OCI-LY7 (cell line): ENCODE results near the gene CHCHD6.

Source experiments
- EZH2phosphoT487 ChIP-seq: fragments of 200-600 bp; sonication (generic); IDR thresholded peaks from 2 replicates; pipeline ENCODE4 v1.6.1; 2018; ENCODE audit warnings: low read depth, borderline replicate concordance, mild to moderate bottlenecking, mixed run types, antibody characterized with exemption, low read length, moderate library complexity, mixed read lengths
- TF ChIP-seq, protein P1 (sequence below): fragments of 200-600 bp; sonication (generic); conservative IDR thresholded peaks from 2 replicates; pipeline ENCODE4 v1.5.1; 2014; ENCODE audit warnings: mild to moderate bottlenecking, antibody characterized with exemption, low read length, moderate library complexity, mixed read lengths

DNA sequence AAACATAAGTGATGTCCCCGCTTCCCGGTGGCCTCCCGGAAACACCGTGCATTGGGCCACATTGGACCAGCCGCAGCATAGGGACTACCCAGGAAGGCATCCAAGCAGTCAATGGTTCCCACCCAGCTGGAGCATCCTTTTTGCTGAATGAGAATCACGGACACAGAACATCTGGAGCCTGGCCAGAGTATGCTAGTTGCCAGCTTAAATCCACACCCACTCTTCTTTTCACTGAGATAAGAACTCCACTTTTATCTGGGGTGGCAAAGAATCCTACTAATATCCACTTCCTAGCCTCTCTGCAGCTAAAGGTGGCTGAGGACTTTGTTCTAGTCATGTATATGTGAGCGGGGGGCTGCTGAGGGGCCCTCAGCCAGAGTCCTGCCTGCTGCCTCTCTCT, 183.6 kb downstream of the CHCHD6 start:
- TF ChIP-seq, protein P1, sequence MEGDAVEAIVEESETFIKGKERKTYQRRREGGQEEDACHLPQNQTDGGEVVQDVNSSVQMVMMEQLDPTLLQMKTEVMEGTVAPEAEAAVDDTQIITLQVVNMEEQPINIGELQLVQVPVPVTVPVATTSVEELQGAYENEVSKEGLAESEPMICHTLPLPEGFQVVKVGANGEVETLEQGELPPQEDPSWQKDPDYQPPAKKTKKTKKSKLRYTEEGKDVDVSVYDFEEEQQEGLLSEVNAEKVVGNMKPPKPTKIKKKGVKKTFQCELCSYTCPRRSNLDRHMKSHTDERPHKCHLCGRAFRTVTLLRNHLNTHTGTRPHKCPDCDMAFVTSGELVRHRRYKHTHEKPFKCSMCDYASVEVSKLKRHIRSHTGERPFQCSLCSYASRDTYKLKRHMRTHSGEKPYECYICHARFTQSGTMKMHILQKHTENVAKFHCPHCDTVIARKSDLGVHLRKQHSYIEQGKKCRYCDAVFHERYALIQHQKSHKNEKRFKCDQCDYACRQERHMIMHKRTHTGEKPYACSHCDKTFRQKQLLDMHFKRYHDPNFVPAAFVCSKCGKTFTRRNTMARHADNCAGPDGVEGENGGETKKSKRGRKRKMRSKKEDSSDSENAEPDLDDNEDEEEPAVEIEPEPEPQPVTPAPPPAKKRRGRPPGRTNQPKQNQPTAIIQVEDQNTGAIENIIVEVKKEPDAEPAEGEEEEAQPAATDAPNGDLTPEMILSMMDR: no peak
- no peak for TF ChIP-seq EZH2phosphoT487
